Epidermal melanocyte (primary cell): ENCODE measurements around the gene SS18L1.
"Not testable (repeated sequence)": the region's sequence is repeated elsewhere in the genome, so short reads cannot be mapped to it uniquely, and the experiment has no call there.

ENCODE experiments used
- DNase-seq: peaks from one replicate; pipeline ENCODE4 v3.0.0; 2011; ENCODE audit warnings: low spot score; ENCODE audit not compliant: insufficient read length

Gene SS18L1, protein sequence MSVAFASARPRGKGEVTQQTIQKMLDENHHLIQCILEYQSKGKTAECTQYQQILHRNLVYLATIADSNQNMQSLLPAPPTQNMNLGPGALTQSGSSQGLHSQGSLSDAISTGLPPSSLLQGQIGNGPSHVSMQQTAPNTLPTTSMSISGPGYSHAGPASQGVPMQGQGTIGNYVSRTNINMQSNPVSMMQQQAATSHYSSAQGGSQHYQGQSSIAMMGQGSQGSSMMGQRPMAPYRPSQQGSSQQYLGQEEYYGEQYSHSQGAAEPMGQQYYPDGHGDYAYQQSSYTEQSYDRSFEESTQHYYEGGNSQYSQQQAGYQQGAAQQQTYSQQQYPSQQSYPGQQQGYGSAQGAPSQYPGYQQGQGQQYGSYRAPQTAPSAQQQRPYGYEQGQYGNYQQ

DNA sequence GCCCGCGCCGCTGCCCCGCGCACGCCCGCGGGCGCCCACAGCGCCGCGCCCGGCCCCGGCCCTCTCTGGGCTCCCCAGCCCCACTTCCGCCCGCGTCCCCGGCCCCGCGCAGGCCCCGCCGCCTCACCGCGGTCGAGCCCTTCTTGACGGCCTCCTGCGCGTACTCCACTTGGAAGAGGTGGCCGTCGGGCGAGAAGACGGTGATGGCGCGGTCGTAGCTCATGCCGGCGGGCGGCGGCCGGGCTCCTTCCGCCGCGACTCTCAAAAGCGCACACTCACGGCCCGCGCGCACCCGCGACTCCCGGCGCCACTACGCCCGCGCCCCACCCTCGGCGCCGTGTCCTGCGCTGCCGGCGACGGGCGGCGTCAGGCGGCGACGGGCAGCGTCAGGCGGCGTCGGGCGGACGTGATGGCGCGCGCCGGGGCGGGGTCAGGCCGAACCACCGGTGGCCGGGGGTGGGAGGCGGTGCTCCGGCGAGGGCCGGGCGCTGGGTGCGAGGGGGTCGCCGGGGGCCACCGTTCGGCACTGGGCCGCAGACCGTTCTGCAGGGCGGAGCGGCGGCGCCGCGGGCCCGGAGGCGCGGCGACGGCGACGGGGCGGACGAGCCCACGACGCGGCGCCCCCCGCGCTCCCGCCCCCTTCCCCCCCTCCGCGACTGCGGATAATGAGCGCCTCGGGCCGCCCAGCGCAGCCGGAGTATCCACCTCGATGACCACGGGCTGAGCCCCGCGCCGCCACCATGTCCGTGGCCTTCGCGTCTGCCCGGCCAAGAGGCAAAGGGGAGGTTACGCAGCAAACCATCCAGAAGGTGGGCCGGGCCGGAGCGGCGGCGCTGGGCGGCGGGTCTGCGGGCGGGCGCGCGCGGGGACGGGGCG lies at the start of gene SS18L1, which contains the start of gene PSMA7:
Gene SS18L1 (plus strand): TSS at position 689 of the 876 bp plus-strand sequence. CDS start 52 bp downstream, at position 741.
Gene PSMA7 (minus strand): TSS at position 314 of the 876 bp plus-strand sequence. CDS start 91 bp downstream, at position 223.
- peak; percentile 90 for DNase-seq

DNA sequence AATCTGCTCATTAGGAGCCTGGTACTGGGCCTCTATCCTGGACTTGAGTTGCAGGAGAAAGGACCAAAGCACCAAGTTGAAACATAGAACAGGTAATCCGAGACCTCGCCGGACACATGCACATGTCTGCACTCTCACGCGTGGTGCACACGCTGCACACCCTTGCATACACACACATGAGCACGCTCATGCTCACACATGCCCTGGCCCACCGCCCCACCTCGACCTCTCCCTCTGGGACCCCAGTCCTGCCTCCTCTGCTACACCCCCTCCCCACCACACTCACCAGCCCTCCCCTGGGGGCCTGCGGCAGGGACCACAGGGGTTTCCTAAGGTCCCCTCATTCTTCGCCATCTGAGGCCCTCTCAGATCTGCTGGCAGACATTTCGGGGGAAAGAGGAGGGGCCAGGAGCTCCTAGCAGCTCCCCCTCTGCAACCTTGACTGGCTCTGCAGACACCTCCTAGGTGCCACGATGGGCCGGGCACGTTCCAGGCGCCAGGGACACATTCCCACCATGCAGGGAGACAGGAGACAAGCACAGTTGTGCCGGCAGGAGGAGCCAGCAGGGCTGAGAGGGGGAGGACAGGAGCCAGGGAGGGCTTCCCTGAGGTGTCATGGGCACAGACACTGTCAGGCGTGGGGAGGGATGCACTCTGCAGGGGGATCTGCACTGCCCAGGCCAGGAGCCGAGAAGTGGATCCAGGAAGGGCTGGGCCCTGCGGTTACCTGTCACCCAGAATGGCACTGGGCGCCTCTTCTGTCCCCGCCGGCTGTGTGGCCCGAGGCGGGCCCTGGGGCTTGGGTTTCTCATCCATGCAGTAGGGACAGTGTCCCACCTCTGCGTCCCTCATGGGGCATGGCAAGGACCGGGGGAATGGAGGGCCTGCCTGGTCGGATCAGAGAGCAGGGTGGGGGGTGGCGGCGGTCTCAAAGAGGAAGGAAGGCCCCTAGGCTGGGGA lies 46.9 kb upstream of the SS18L1 start:
- DNase-seq = no peak

DNA sequence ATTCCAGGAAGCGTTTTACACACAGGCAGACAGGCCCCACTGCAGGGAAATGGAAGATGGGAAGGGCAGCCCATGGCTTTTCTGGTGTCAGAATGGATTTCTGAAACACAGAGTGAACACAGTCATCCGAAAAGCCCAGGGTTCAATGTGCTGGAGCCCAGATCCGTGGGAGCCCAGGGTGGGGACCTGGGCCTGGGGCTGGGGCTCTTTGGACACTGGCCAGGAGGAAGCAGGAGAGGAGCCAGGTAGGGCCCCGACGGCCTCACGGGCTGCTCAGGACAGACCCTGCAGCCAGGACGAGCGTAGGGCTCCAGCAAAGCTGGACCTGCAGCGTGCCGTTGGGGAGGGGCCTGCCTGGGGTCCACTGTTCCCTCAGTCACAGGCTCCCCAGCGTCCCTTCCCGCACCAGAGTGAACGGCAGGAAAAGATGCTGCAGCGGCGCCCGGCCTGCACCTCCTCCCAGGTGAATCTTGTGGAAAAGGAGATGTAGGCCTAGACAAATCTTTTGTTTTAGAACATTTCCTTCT lies 45.6 kb upstream of the SS18L1 start:
- DNase-seq = no peak

DNA sequence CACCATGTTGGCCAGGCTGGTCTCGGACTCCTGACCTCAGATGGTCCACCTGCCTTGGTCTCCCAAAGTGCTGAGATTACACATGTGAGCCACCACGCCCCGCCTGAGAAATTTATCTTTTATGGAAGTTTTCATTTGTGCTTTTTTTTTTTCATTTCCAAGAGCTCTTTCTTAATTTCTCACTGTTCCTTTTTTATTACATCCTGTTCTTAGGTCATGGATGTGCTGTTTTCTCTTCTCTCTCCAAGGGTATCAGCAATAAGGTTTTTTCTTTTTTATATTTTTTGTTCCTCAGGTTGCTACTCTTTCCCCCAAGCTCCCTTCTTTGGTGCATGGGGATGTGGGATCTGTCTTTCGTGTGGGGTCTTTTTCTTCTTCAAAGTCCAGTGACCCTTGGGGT lies 42.5 kb upstream of the SS18L1 start:
- DNase-seq = no peak

DNA sequence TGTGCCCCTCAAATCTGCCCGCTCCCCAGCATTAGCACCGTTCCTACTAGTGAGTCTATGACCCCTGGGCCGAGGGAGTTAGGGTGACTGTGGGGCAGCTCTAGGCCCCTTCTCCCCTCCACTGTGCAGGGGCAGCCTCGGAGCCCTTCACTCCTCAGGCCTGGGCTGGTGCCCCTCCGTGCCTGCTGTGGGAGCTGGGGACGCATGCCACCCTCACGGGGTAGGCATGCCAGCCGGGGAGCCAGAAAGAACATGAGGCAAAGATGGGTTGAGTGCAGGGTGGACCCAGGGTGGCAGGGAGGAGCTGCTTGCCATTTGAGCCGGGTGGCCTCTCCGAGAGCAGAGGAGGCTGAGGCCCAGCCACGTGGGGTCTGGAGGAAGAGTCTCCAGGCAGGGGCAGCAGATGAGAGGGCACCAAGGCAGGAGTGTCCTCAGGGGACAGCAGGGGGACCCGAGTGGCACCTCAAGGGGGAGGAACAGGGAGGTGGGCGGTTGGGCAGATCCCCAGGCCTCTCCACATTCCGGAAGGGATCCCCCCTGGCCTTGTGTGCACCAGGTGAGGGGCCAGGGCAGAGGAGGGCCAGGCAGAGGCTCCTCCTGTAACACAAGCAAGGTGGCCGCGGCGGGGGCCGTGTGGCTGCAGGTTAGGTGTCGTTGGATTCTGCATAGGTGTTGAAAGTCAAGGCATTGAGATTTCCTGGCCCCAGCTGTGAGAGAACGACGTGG lies 39.9 kb upstream of the SS18L1 start:
- DNase-seq = no peak

DNA sequence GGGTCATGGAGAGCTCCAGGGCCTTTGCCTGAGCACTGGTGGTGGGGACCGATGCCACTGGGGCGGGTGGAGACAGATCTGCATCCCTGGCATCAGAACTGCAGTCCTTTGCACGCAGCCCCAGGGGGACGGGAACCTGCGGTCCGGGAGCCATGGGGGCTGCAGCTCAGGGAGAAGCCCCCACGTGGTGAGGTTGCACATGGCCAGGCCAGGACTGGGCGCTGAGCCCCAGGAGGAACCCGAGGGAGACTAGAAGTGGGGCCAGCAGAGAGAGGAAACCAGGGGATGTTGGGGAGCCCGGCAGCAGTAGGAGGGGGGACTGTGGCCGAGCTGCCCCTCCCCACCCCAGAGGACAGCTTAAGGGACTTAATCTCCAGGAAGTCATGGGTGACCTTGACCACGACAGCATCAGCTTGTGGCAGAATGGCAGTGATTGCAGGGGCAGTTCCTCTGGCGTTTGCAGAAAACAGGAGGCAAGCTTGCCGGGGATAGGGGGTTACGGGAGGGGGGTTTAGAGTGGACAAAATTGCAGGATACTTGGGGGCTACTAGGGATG lies 39.3 kb upstream of the SS18L1 start:
- DNase-seq = no peak

DNA sequence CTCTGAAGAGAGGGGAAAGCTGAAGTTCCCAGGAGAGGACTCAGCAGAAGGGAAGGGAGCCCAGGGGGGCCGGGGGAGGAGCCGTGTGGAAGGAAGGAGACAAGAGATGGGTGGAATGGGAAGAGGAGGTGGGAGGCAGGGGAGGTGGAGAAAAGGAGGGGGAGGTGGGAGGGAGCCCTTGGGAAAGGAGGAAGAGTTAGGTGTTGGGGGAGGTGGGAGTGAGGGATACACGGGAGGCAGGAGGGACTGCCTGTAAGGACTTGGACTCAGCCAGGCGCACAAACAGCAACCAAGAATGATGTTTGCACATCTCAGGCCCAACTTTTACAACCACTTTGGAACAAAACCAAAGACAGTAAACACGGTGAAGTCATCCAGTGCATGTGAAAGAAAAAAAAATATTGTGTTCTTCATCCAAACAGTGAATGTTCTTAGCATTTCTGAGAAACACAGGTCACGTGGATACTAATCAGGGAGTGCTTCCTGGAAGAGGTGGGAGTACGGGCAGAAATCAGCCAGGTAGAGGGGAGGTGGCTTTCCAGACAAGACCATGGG lies 38.7 kb upstream of the SS18L1 start:
- no peak for DNase-seq

DNA sequence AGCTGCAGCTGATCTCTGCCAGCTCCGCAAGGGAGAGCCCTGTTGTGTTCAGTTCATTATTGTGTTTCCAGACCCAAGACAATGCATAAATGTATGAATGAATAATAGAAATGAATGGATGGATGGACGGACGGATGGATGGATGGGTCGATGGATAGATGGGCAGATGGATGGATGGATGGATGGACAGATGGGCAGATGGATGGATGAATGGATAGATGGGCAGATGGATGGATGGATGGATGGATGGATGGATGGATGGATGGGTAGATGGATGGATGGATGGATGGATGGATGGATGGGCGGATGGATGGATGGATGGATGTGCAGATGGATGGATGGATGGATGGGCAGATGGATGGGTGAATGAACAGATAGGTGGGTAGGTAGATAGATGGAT lies 38.0 kb upstream of the SS18L1 start:
- no peak for DNase-seq

DNA sequence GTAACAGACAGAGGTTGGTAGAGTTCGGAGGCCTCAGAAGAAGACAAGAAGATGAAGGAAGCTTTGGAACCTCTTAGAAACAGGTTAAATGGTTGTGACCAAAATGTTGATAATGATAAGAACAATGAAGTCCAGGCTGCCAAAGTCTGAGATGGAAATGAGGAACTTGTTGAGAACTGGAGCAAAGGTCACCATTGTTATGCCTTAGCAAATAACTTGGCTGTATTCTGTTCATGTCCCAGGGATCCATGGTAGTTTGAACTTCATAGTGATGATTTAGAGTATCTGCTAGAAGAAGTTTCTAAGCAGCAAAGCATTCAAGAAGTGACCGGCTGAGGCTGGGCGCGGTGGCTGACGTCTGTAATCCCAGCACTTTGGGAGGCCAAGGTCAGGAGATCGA lies 32.4 kb upstream of the SS18L1 start:
- DNase-seq = no peak

DNA sequence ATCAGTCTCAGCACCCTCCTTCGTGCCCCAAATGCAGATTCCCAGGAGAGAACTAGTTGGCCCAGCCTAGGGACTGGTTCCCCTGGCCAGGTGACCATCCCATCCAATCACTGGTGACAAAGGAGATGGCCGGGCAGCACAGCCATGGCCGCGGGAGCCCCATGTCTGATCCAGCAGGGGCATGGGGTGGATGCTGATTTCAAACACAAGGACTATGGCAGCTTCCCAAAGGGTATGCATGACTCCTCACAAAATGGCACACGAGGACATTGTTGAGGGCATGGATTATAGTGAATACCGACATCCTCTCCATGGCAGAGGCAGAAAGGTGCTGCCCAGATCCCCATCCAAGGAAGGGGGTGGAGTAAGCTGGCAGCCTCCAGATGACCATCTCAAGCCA lies 31.2 kb upstream of the SS18L1 start:
- no peak for DNase-seq

DNA sequence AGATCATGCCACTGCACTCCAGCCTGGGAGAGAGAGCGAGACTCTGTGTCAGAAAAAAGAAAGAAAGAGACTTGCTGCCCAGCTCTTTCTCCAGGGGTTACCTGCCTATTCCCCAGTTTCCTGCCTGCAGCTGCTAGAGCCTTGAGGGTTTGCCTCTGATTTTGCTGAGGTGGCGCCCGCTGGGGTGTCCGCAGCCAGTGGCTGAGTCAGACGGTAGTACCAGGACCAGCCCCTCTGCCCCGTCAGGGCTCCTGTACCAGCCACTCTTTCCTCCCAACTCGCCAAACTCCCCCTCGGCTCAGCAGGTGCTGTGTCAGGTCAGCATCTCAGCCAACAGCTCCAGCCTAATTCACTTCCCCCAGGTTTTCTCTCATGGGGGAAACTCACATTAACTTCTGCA lies 28.7 kb upstream of the SS18L1 start:
- no peak for DNase-seq

DNA sequence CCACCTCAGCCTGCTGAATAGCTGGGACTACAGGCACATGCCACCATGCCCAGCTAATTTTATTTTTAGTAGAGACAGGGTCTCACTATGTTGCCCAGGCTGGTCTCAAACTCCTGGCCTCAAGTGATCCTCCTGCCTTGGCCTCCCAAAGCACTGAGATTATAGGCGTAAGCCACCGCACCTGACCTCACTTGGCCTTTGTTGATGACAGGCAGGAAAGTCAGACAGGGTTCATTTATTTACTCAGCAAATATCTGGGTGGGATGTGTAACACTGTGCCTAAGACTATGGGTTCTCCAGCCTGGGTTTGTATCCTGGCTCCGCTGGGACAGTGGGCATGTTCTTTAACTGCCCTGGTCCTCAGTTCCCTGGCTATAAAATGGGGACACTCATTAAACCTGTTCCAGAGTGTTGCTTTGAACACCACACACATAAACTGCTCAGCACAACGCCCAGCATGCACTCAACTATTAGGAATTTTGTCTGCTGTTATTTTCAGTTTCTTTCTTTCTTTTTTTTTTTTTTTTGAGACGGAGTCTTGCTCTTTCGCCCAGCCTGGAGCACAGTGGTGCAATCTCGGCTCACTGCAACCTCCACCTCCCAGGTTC lies 27.7 kb upstream of the SS18L1 start:
- DNase-seq = not testable (repeated sequence)

DNA sequence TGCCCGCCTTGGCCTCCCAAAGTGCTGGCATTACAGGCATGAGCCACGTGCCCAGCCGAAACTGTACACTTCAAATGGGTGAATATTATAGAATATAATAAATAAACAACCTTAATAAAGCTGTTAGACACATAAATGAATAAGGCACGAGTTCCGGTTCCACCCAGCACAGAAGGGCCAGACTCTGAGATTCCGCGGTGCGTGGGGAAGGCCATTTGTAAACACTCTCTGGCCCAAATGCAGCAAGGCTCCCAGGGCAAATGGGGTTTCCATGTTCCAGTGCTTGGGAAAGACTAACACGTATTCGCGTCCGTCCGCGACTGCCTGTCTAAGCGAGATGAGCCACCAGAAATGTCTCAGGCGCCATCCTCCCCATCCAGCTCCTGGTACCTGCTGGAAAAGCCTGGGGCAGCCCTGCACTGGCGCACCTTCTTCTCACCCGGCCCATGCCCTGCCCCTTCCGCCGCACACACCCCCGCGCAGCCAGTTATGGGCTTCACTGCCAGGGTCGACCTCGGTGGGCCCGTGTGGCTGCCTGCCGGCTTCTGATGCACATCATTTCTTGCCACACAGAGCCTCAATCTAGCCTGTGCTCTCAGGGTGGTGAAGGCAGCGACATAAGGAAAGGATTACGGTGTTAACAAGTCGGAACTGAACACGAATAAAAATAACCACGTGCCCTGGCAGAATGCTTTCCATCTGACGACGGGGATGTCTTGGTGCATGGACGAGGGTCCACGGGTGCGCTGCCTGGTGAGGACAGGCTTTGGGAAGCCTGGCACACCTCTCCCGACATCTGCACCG lies 26.8 kb upstream of the SS18L1 start:
- no peak for DNase-seq

DNA sequence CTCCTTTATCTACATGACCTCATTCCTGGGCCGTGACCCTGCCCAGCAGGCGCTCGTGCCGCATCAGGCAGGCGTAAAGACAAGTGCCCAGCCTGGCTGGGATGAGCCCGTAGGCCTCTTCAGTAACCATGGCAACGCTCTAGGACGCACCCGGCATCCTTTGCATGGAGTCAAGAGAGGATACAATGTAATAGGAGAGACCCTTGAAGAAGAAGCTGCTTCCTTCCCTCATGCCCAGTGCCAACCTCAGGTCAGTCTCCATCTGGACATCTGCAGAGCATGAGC lies 26.3 kb upstream of the SS18L1 start:
- no peak for DNase-seq

DNA sequence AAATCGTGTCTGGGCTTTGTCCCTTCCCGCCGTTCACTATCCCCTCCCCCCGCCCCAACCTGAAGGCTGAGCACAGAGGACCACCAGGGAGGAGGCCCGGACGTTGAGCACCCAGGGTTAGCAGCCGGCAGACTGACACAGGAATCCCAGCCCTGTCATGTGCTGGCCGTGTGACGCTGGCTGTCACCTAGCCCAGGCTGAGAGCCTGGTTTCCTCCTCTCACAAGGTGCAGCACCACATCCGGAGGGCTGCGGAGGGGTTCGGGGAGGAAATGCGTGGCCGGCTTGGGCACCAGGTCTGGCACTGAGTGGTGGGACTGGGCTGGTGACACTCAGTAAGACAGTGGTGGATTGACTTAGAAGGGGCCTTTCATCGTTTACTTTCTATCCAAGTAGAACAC lies 25.9 kb upstream of the SS18L1 start:
- DNase-seq = no peak

DNA sequence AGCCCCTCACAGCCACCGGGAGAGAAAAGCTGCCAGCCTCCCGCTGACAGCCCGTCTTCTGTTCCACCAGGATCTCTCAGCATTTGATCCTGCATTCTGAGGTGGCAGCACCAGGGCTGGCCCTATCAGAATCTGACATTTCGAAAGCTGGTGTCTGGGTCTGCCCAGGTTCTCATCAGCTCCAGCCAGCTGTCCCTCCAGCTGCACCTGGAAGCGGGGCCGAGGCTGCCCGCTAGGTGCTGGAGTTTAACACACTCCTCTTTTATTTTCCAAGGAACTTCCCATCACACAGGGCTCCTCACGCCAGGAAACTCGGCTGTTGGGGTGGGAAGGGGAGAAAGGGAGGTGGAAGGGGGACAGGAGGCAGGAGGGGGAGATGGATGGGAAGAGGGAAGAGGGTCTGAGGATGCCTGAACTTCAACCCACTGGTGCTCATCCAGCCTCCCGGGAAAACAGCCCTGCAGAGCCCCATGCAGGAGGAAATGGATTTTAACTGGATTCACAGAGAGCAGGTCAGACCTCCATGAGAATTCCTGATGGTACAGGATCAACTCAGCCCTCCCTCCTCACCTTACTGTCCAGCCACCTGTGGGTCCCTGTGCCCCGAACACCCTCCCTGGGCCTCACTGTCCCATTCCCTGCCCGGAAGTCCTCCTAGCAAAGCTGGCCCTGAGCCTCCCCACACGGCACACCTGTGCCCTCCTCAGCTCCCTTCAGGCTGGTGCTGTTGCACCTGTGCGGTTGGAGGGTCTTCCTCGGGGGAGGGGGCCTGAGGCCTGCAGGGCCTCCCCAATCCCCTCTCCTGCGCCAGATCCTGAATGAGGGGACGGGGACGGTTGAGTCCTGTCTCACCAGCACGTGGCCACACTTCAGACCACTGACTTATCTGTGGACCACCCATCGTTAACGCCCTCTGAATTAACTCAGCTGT lies 25.2 kb upstream of the SS18L1 start:
- DNase-seq = no peak

DNA sequence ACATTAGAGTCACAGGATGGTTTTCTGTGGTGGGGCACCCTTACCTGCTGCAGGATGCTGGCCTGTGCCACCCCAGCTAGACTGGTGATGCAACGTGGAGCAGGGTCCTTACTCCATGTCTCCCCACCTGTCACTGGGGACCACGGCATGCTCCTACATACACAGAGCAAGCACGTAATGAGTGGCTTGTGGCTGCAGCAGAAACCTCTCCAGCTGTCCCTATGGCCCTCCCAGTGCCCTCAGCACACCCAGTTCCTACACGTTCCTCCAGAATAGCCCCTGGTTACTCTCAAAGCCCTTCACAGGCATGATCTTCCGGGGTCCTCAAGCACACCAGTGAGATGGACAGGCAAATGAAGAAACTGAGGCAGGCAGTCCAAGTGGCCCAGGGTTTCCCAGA lies 24.5 kb upstream of the SS18L1 start:
- DNase-seq = no peak
